H1 (cell line): ENCODE data around the gene CEP192. TPM values are rescaled to one million over a fixed set of nuclear protein-coding genes. Genes with fewer than 3 reads are reported as not detected.

Experiments used
- CTCF ChIA-PET: fragments of 300-600 bp; sonication (Branson Sonifier 250); formaldehyde crosslinking; loops from one replicate; lab custom pipeline; 2021; ENCODE audit not compliant: partially characterized antibody; lab: Charles Lee
- POLR2A ChIA-PET: fragments of 300-600 bp; sonication (Branson Sonifier 250); formaldehyde crosslinking; loops from one replicate; lab custom pipeline; 2021; ENCODE audit warnings: inconsistent platforms; ENCODE audit not compliant: partially characterized antibody; lab: Charles Lee
- DNase-seq, 2 experiments: peaks; one replicate each; pipeline versions ENCODE4 v3.0.0 to v3.0.0-alpha.2; 2010 to 2022; ENCODE audit warnings: low spot score in 2 of 2, low read depth in 1 of 2, mixed read lengths in 1 of 2
- FAIRE-seq: peaks from 2 replicates; lab custom pipeline; 2011; peaks lifted over from hg19 to GRCh38; lab: Jason Lieb, UNC
- H2AFZ ChIP-seq: 2 replicates; pipeline ENCODE4 v1.8.1; 2012; ENCODE audit warnings: low read length, inconsistent platforms
- H2AK5ac ChIP-seq: 2 replicates; pipeline ENCODE4 v1.6.1; 2013; ENCODE audit warnings: low read depth, low read length
- H2BK120ac ChIP-seq: replicated peaks from 2 replicates; pipeline ENCODE3; 2013; ENCODE audit warnings: low read depth, low read length, inconsistent platforms
- H2BK12ac ChIP-seq: 2 replicates; pipeline ENCODE4 v1.6.1; 2013; ENCODE audit warnings: low read depth, low read length
- H2BK15ac ChIP-seq: 2 replicates; pipeline ENCODE4 v1.6.1; 2013; ENCODE audit warnings: low read length
- H2BK20ac ChIP-seq: 2 replicates; pipeline ENCODE4 v1.6.1; 2013; ENCODE audit warnings: low read length
- H2BK5ac ChIP-seq: 2 replicates; pipeline ENCODE4 v1.6.1; 2013; ENCODE audit warnings: low read depth, low read length
- H3K14ac ChIP-seq: 2 replicates; pipeline ENCODE4 v1.6.1; 2013; ENCODE audit warnings: inconsistent platforms; ENCODE audit not compliant: insufficient read length
- H3K18ac ChIP-seq: 2 replicates; pipeline ENCODE4 v1.6.1; 2013; ENCODE audit warnings: low read length; ENCODE audit errors: extremely low read depth
- H3K23ac ChIP-seq: 2 replicates; pipeline ENCODE4 v1.6.1; 2013; ENCODE audit warnings: inconsistent platforms; ENCODE audit not compliant: insufficient read length
- H3K23me2 ChIP-seq: 2 replicates; pipeline ENCODE4 v1.6.1; 2013; ENCODE audit warnings: low read depth, low read length
- H3K27ac ChIP-seq: 2 replicates; pipeline ENCODE4 v1.6.1; 2011; ENCODE audit warnings: low read depth, low read length, inconsistent platforms
- H3K27me3 ChIP-seq, 4 experiments: replicated peaks in 1 of 4; 1 replicate in 1 of 4; 2 replicates in 3 of 4; pipeline versions ENCODE4 v1.6.1 to v1.8.1; 2011 to 2013; ENCODE audit warnings: low read length in 3 of 4, mild to moderate bottlenecking in 3 of 4, inconsistent platforms in 2 of 4, mixed read lengths in 2 of 4, moderate library complexity in 1 of 4; ENCODE audit not compliant: control insufficient read depth in 3 of 4, insufficient read depth in 3 of 4; ENCODE audit errors: extremely low read depth in 1 of 4
- H3K36me3 ChIP-seq, 4 experiments: 2 replicates each; pipeline versions ENCODE4 v1.6.1 to v1.8.1; 2011 to 2013; ENCODE audit warnings: mild to moderate bottlenecking in 4 of 4, low read length in 3 of 4, moderate library complexity in 2 of 4, control low read depth in 1 of 4, inconsistent platforms in 1 of 4; ENCODE audit not compliant: insufficient read depth in 4 of 4, control insufficient read depth in 2 of 4
- H3K4ac ChIP-seq: replicated peaks from 2 replicates; pipeline ENCODE3; 2013; ENCODE audit warnings: low read length, low read depth, mixed read lengths, inconsistent platforms; ENCODE audit not compliant: insufficient read length
- H3K4me1 ChIP-seq, 4 experiments: replicated peaks in 1 of 4; 1 replicate in 1 of 4; 2 replicates in 3 of 4; pipeline versions ENCODE4 v1.6.1 to v1.8.1; 2011 to 2013; ENCODE audit warnings: low read length in 3 of 4, inconsistent platforms in 2 of 4, mixed read lengths in 1 of 4; ENCODE audit not compliant: insufficient read depth in 4 of 4, control insufficient read depth in 3 of 4
- H3K4me2 ChIP-seq, 2 experiments: 2 replicates each; pipeline versions ENCODE4 v1.6.1 to v1.8.1; 2011 to 2013; ENCODE audit warnings: low read depth in 2 of 2, low read length in 2 of 2, control low read depth in 1 of 2, inconsistent platforms in 1 of 2, mild to moderate bottlenecking in 1 of 2; ENCODE audit not compliant: insufficient read depth in 1 of 2
- H3K4me3 ChIP-seq, 4 experiments: fragments of 200-600, 300-600 bp in 1 of 4; sonication (generic), shearing (Covaris generic), sonication (Bioruptor Twin) in 1 of 4; 2 replicates each; pipeline versions ENCODE4 v1.5.1 to v1.8.1; 2011 to 2016; ENCODE audit warnings: low read length in 4 of 4, low read depth in 3 of 4, control low read depth in 2 of 4, inconsistent platforms in 2 of 4, mild to moderate bottlenecking in 2 of 4, mixed read lengths in 1 of 4, moderate library complexity in 1 of 4; ENCODE audit not compliant: insufficient read depth in 2 of 4; ENCODE audit errors: extremely low read depth in 1 of 4
- H3K56ac ChIP-seq: replicated peaks from 2 replicates; pipeline ENCODE3; 2013; ENCODE audit warnings: low read depth, mild to moderate bottlenecking, mixed read lengths, low read length, inconsistent platforms; ENCODE audit not compliant: insufficient read length
- H3K79me1 ChIP-seq: 2 replicates; pipeline ENCODE4 v1.6.1; 2013; ENCODE audit warnings: low read depth, low read length, control low read depth
- H3K79me2 ChIP-seq, 2 experiments: 2 replicates each; pipeline versions ENCODE4 v1.6.1 to v1.8.1; 2012 to 2013; ENCODE audit warnings: low read length in 2 of 2, mild to moderate bottlenecking in 2 of 2, inconsistent platforms in 1 of 2; ENCODE audit not compliant: insufficient read depth in 2 of 2, control insufficient read depth in 1 of 2
- H3K9ac ChIP-seq, 4 experiments: replicated peaks in 1 of 4; 1 replicate in 1 of 4; 2 replicates in 3 of 4; pipeline versions ENCODE4 v1.6.1 to v1.8.1; 2011 to 2013; ENCODE audit warnings: low read depth in 3 of 4, low read length in 3 of 4, control low read depth in 2 of 4, mild to moderate bottlenecking in 2 of 4, moderate library complexity in 2 of 4, inconsistent platforms in 1 of 4; ENCODE audit errors: extremely low read depth in 1 of 4
- H3K9me3 ChIP-seq, 2 experiments: 2 replicates each; pipeline versions ENCODE4 v1.6.1 to v1.8.1; 2012 to 2013; ENCODE audit warnings: mild to moderate bottlenecking in 2 of 2, moderate library complexity in 2 of 2, control low read depth in 1 of 2, inconsistent platforms in 1 of 2, low read depth in 1 of 2, low read length in 1 of 2, mixed read lengths in 1 of 2; ENCODE audit not compliant: insufficient read depth in 2 of 2
- H4K20me1 ChIP-seq, 2 experiments: replicated peaks in 1 of 2; 2 replicates each; pipeline versions ENCODE3 to v1.8.1; 2011 to 2013; ENCODE audit warnings: inconsistent platforms in 2 of 2, low read length in 2 of 2, mild to moderate bottlenecking in 1 of 2; ENCODE audit not compliant: insufficient read depth in 2 of 2, control insufficient read depth in 1 of 2
- H4K5ac ChIP-seq: 2 replicates; pipeline ENCODE4 v1.6.1; 2013; ENCODE audit warnings: low read length, low read depth, mixed read lengths, inconsistent platforms; ENCODE audit not compliant: insufficient read length
- H4K8ac ChIP-seq: 2 replicates; pipeline ENCODE4 v1.8.0; 2013; ENCODE audit warnings: mild to moderate bottlenecking, moderate library complexity, low read length, inconsistent platforms; ENCODE audit not compliant: insufficient read depth; ENCODE audit errors: extremely low read depth
- H4K91ac ChIP-seq: replicated peaks from 2 replicates; pipeline ENCODE3; 2013; ENCODE audit warnings: low read length, mixed read lengths, inconsistent platforms; ENCODE audit not compliant: insufficient read length
- WGBS, 2 experiments: shearing (Covaris generic) in 1 of 2; methylation state at CpG; one replicate each; pipeline versions ENCODE4 v1.1.6 to v1.1.7; 2013 to 2015; ENCODE audit warnings: low lambda C conversion rate in 2 of 2, mixed read lengths in 2 of 2, inconsistent platforms in 1 of 2, low coverage in 1 of 2, missing lambda C conversion rate in 1 of 2; ENCODE audit not compliant: insufficient replicate concordance in 2 of 2, insufficient coverage in 1 of 2, insufficient read length in 1 of 2; ENCODE audit errors: extremely low coverage in 1 of 2, missing lambda C conversion rate in 1 of 2; 5-methylcytosine and 5-hydroxymethylcytosine counted together
- polyA plus RNA-seq, 7 experiments: library from polyadenylated mRNA; depleted of rRNA in 3 of 7; stranded (reverse) in 5 of 7; unstranded in 2 of 7; fragments of >200 nt in 5 of 7; fragments of 200-250 nt in 2 of 7; gene quantifications; 1 replicate in 5 of 7; 2 replicates in 1 of 7; 4 replicates in 1 of 7; pipeline versions ENCODE4 v1.2.1 to v1.2.3, GENCODE V29; 2011 to 2013; ENCODE audit warnings: missing spikeins in 2 of 7, mixed read lengths in 2 of 7
- total RNA-seq: library from RNA; stranded (reverse); fragmentation: NEBNext Ultra II Directional; extraction: Animal tissue kit (Norgen Biotek cat#: 25700); gene quantifications from 2 replicates; pipeline ENCODE4 v1.2.1, GENCODE V29; 2021

Gene CEP192
- total and polyA plus RNA-seq, 2 of the 8 experiments (the other 6 are each of a cell fraction or from before 2014, with no cell fraction given) = 13.4 to 23.1 TPM

DNA sequence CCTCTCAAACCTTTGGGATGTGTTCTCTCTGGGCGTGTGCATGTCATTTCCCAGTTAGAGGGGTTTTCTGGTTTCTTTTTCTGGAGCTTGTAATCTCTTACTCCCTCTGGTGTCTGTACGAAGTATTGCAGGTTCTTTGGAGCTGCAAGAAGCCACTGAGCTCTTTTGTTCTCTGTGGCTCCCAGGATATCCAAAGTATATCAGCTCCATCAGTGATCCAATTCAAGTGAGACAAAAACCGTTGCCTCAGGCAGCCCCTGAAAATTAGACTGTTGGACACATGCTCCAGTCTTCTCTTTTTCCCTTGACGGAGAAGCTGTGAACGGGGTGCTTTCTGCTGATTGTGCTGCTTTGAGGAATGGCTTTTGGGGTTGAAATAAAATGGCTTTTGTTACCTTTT lies 168.4 kb downstream of the CEP192 start:
- H4K5ac ChIP-seq = no peak overlapping the region
- H2BK120ac ChIP-seq = no peak overlapping the region
- CTCF ChIA-PET = interaction anchor here (0.6 to 2.5 kb wide), 25 partner anchors 9 to 470 kb away, joined by 3 to 30 read pairs (median 4); no protein-coding TSS in a partner anchor
- H3K79me1 ChIP-seq = no peaks in the 10 kb centered on the region
- no peak overlapping the region for H4K8ac ChIP-seq
- no peak overlapping the region for H3K56ac ChIP-seq
- H3K36me3 ChIP-seq = no peaks in the 10 kb centered on the region
- H3K23me2 ChIP-seq = no peaks in the 10 kb centered on the region
- H3K4me1 ChIP-seq = no peaks in the 10 kb centered on the region
- no peak overlapping the region for H2BK20ac ChIP-seq
- no peak overlapping the region for H4K91ac ChIP-seq
- DNase-seq (no peak), FAIRE-seq (peak; percentile 73)
- no peak overlapping the region for H3K18ac ChIP-seq
- POLR2A ChIA-PET = no interaction called here
- H4K20me1 ChIP-seq = no peaks in the 10 kb centered on the region
- no peak overlapping the region for H2BK5ac ChIP-seq
- H3K4ac ChIP-seq = no peak overlapping the region
- H3K14ac ChIP-seq = no peak overlapping the region
- H2AK5ac ChIP-seq = no peak overlapping the region
- H2AFZ ChIP-seq = peak overlapping the region; percentile 23; the same call in 1 of the 2 replicates
- no peak overlapping the region for H3K27ac ChIP-seq
- H3K23ac ChIP-seq = no peak overlapping the region
- H3K9me3 ChIP-seq = peaks cover 0 to 7% of the 10 kb centered on the region in 2 experiments; a peak in 2 of 4 replicates
- no peak overlapping the region for H3K4me2 ChIP-seq
- no peak overlapping the region for H2BK15ac ChIP-seq
- no peak overlapping the region for H3K9ac ChIP-seq
- H3K27me3 ChIP-seq = no peaks in the 10 kb centered on the region
- no peak overlapping the region for H3K4me3 ChIP-seq
- no peaks in the 10 kb centered on the region for H3K79me2 ChIP-seq
- no peak overlapping the region for H2BK12ac ChIP-seq
- 47% methylated on average over 5 of the region's 5 CpGs; no CpG with 5 or more reads in 1 of the 2 experiments for WGBS, 2 experiments
